Gastrocnemius medialis (tissue), 4 donors: ENCODE results near the gene PRKD2.

ENCODE experiments used
- POLR2A ChIP-seq, 2 donors: fragments of 450-650 bp; IDR thresholded peaks; one replicate each; pipeline ENCODE4 v1.6.1; 2017; ENCODE audit warnings: antibody characterized with exemption in 2 of 2, mild to moderate bottlenecking in 2 of 2, moderate library complexity in 2 of 2
- TF ChIP-seq, protein P1 (sequence below), 5 experiments: fragments of 450-650 bp in 3 of 5; fragments of 200-600 bp in 2 of 5; sonication (generic) in 2 of 5; IDR thresholded peaks in 4 of 5; conservative IDR thresholded peaks in 1 of 5; 1 replicate in 4 of 5; 2 replicates in 1 of 5; pipeline ENCODE4 v1.5.1; 2016 to 2019; ENCODE audit warnings: antibody characterized with exemption in 5 of 5, mild to moderate bottlenecking in 3 of 5, moderate library complexity in 3 of 5

DNA sequence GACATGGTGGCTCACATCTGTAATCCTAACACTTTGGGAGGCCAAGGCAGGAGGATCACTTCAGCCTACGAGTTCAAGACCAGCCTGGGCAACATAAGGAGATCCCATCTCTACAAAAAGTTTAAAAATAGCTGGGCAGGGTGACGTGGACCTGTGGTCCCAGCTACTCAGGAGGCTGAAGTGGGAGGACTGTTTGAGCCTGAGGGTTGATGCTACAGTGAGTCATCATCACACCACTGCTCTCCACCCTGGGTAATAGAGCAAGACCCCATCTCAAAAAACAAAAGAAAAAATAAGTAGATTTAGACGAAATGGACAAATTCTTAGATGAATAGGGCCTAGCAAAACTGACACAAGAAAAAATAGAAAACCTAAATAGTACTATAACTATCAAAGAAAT lies 70.5 kb downstream of the PRKD2 start:
- TF ChIP-seq, protein P1, sequence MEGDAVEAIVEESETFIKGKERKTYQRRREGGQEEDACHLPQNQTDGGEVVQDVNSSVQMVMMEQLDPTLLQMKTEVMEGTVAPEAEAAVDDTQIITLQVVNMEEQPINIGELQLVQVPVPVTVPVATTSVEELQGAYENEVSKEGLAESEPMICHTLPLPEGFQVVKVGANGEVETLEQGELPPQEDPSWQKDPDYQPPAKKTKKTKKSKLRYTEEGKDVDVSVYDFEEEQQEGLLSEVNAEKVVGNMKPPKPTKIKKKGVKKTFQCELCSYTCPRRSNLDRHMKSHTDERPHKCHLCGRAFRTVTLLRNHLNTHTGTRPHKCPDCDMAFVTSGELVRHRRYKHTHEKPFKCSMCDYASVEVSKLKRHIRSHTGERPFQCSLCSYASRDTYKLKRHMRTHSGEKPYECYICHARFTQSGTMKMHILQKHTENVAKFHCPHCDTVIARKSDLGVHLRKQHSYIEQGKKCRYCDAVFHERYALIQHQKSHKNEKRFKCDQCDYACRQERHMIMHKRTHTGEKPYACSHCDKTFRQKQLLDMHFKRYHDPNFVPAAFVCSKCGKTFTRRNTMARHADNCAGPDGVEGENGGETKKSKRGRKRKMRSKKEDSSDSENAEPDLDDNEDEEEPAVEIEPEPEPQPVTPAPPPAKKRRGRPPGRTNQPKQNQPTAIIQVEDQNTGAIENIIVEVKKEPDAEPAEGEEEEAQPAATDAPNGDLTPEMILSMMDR (IDR thresholded peaks at IDR 0.05 in 4 of 5, conservative IDR thresholded peaks at IDR 0.05 in 1 of 5), result no peak
- no peak for TF ChIP-seq POLR2A (IDR thresholded peaks at IDR 0.05)
